ENCODE results near the gene TOPBP1. TPM values are rescaled to one million over a fixed set of nuclear protein-coding genes. Genes with fewer than 3 reads are reported as not detected.
"Not testable (repeated sequence)": the region's sequence is repeated elsewhere in the genome, so short reads cannot be mapped to it uniquely, and the experiment has no call there.

TOPBP1 gene
- total RNA-seq, 6 experiments from 2014 or later: 14.5 to 24.7 (median 22.7) TPM

DNA sequence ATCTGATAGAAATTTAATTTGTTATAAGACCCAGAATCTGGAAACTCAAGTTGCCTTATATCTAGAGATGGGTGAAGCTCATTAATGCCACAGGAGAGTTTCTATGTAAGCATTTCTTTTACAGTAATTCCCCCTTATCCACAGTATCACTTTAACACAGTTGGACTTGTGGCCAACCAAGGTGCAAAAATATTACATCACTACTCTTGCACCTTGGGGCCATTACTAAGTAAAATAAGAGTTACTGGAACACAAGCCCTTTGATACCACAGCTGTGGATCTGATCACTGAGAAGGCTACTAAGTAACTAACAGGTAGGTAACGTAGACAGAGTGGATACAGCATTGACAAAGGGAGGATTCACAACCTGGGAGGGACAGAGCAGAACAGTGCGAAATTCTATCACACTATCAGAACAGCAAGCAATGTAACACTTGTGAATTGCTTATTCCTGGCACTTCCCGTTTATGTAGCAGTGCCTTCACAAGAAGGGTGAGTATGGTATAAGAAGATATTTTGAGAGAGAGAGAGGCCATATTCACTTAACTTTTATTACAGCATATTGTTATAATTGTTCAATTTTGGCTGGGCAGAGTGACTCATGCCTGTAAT lies 33.9 kb upstream of the TOPBP1 start:
- H3K36me3 Mint-ChIP-seq (ENCODE audit: low read depth): no peaks in the 10 kb centered on the region
- TF ChIP-seq, protein P1, sequence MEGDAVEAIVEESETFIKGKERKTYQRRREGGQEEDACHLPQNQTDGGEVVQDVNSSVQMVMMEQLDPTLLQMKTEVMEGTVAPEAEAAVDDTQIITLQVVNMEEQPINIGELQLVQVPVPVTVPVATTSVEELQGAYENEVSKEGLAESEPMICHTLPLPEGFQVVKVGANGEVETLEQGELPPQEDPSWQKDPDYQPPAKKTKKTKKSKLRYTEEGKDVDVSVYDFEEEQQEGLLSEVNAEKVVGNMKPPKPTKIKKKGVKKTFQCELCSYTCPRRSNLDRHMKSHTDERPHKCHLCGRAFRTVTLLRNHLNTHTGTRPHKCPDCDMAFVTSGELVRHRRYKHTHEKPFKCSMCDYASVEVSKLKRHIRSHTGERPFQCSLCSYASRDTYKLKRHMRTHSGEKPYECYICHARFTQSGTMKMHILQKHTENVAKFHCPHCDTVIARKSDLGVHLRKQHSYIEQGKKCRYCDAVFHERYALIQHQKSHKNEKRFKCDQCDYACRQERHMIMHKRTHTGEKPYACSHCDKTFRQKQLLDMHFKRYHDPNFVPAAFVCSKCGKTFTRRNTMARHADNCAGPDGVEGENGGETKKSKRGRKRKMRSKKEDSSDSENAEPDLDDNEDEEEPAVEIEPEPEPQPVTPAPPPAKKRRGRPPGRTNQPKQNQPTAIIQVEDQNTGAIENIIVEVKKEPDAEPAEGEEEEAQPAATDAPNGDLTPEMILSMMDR (IDR thresholded peaks at IDR 0.05): no peak
- peaks cover 8% of the 10 kb centered on the region for H3K27me3 Mint-ChIP-seq (ENCODE audit: insufficient read depth)
- no peaks in the 10 kb centered on the region for H3K9me3 Mint-ChIP-seq
- H3K4me1 Mint-ChIP-seq (ENCODE audit: low read depth): no peaks in the 10 kb centered on the region
- no peak overlapping the region for H3K4me3 Mint-ChIP-seq
- H3K27ac Mint-ChIP-seq: no peak overlapping the region
- DNase-seq: no peak

- TF ChIP-seq, protein P1 (IDR thresholded peaks at IDR 0.05): no peak
- Mint-ChIP-seq H3K36me3 (ENCODE audit: low read depth) (no peaks in the 10 kb centered on the region), H3K27me3 (ENCODE audit: insufficient read depth) (peaks cover 9% of the 10 kb centered on the region), H3K4me3 (no peak overlapping the region), H3K27ac (no peak overlapping the region), H3K4me1 (ENCODE audit: low read depth) (no peaks in the 10 kb centered on the region), H3K9me3 (no peaks in the 10 kb centered on the region)
- DNase-seq: no peak
Observed at GRCh38 chr3:133694288-133695268, 32.8 kb upstream of the TOPBP1 start.

- no peak for DNase-seq
- Mint-ChIP-seq H3K36me3 (ENCODE audit: low read depth) (no peaks in the 10 kb centered on the region), H3K4me3 (no peak overlapping the region), H3K27me3 (ENCODE audit: insufficient read depth) (peaks cover 8% of the 10 kb centered on the region), H3K9me3 (no peaks in the 10 kb centered on the region), H3K27ac (no peak overlapping the region), H3K4me1 (ENCODE audit: low read depth) (no peaks in the 10 kb centered on the region)
- TF ChIP-seq, protein P1 (IDR thresholded peaks at IDR 0.05): no peak
Observed at GRCh38 chr3:133693821-133694220, 32.1 kb upstream of the TOPBP1 start.

DNA sequence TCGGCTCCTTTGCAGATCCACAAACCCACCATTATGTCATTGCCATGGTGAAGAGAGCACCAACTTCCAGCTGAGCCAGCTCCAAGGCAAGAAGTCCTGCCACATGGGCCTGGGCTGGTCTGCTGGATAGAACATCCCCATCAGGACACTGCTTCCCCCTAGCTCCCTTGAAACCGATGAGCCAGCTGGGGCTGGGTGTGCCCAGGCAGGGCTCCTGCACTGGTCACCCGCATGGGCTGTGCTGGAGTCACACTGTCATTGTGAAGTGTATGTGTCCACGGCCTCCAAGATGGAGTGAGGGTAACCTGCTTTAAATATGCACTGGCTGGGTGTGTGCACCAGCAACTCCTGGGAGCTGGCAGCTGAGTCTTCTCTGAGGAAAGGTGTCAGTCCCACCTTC lies 31.0 kb upstream of the TOPBP1 start:
- no peaks in the 10 kb centered on the region for H3K36me3 Mint-ChIP-seq (ENCODE audit: low read depth)
- H3K27me3 Mint-ChIP-seq (ENCODE audit: insufficient read depth): peaks cover 8% of the 10 kb centered on the region
- no peak for DNase-seq
- H3K4me3 Mint-ChIP-seq: no peak overlapping the region
- no peak overlapping the region for H3K27ac Mint-ChIP-seq
- H3K4me1 Mint-ChIP-seq (ENCODE audit: low read depth): no peaks in the 10 kb centered on the region
- H3K9me3 Mint-ChIP-seq: no peaks in the 10 kb centered on the region
- TF ChIP-seq, protein P1 (IDR thresholded peaks at IDR 0.05): no peak

DNA sequence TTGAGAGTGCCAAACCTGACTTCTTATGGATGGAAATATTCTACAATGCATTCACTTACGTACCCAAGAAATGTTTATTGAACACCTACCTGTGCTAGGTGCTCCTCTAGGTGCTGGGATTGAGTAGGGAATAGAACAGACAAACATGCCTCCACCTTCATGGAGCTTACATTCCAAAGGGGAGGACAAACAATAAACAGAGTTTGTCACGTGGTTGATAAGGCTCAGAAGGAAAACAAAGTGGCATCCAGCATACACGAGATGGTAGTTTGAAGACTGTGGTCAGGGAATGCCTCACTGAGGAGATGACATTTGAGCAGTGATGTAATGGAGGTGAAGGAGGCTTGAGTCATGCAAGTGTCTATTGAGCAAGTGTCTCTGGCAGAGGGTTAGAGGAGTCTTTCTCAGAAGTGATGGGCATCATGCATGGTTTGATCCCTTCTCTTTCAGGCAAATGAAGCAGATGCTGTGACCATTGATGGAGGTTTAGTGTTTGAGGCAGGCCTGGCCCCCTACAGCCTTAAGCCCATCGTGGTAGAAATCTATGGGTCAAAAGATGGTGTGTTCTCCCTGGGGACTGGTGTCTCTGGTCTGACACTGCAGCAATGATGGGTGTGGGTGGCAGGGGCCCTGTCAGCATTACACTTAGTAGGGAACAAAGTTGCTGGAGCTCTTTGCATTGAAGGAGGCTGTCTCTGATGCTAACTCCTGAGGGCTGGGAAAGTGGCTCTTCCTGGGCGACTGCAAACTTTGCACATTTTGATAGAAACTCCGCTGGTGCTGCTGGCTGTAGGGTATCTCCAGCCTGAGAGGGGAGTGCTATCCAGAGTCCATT lies 29.7 kb upstream of the TOPBP1 start:
- peaks cover 8% of the 10 kb centered on the region for H3K27me3 Mint-ChIP-seq (ENCODE audit: insufficient read depth)
- H3K36me3 Mint-ChIP-seq (ENCODE audit: low read depth): no peaks in the 10 kb centered on the region
- no peak overlapping the region for H3K27ac Mint-ChIP-seq
- TF ChIP-seq, protein P1 (IDR thresholded peaks at IDR 0.05): no peak
- peak; percentile 11 for DNase-seq
- no peaks in the 10 kb centered on the region for H3K9me3 Mint-ChIP-seq
- H3K4me3 Mint-ChIP-seq: no peak overlapping the region
- H3K4me1 Mint-ChIP-seq (ENCODE audit: low read depth): no peaks in the 10 kb centered on the region

- H3K36me3 Mint-ChIP-seq (ENCODE audit: low read depth); H3K27ac Mint-ChIP-seq; H3K9me3 Mint-ChIP-seq; H3K4me3 Mint-ChIP-seq; DNase-seq; H3K4me1 Mint-ChIP-seq (ENCODE audit: low read depth): not testable (repeated sequence)
- H3K27me3 Mint-ChIP-seq (ENCODE audit: insufficient read depth): peaks cover 14% of the 10 kb centered on the region
Observed at GRCh38 chr3:133677993-133678392, 16.3 kb upstream of the TOPBP1 start.

All from HFFc6 (cell line).